Right ventricle myocardium superior (tissue), 1 donor: ENCODE data around the gene NOTCH3. TPM values are rescaled to one million over a fixed set of nuclear protein-coding genes. Genes with fewer than 3 reads are reported as not detected.

Experiments
- ATAC-seq: fragments of 200-7000 bp; cut with Tn5 transposase; one replicate; pipeline ENCODE4 v1.9.1; 2020; ENCODE audit warnings: mild to moderate bottlenecking; ENCODE audit not compliant: poor library complexity
- DNase-seq: peaks from one replicate; pipeline ENCODE4 v3.0.0-alpha.2; 2020
- intact Hi-C: fragments of 100-400 bp; cut with DNase I; formaldehyde crosslinking; loops from one replicate; pipeline ENCODE4 v1.11.2; 2022
- total RNA-seq: library from RNA; stranded (reverse); fragmentation: NEBNext Ultra II Directional; extraction: Animal tissue kit (Norgen Biotek cat#: 25700); gene quantifications from one replicate; pipeline ENCODE4 v1.2.1, GENCODE V29; 2021
- donor health status: DM: no; HTN: yes; CAD: no; lungs with severe emphysema.

Gene NOTCH3
- total RNA-seq, 1 donor from 2014 or later, result 25.0 TPM

GRCh38 chr19:15238639-15239155 lies 37.9 kb upstream of the NOTCH3 start:
- intact Hi-C loops, result no loop called here
- DNase-seq, result no peak
- no peak for ATAC-seq

GRCh38 chr19:15237759-15238638 lies 37.2 kb upstream of the NOTCH3 start:
- ATAC-seq, result no peak
- intact Hi-C loops, result no loop called here

GRCh38 chr19:15236886-15237285 lies 36.1 kb upstream of the NOTCH3 start:
- ATAC-seq, result no peak
- intact Hi-C loops, result no loop called here
- DNase-seq, result no peak

More at GRCh38 chr19:15237759-15238638, 37.2 kb upstream of the NOTCH3 start:
- DNase-seq, result no peak

DNA sequence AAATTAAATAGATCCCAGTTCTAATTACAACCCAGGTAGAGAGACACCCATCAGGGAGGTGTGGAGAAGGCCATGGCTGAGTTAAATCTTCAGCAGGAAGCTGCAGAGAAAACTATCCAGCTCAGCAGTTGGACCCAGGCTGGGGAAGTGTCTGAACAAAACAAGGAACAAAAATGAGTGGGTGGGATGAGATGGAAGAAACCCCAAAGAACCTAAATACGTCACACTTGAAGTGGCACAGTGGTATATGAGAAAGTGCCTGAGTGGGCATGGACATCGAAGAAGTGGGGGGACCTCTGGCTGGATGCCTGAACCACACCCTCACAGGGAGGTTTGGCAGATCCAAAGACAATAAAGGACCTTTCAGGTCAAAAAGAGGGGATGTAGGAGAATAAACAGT lies 35.0 kb upstream of the NOTCH3 start:
- DNase-seq (no peak), ATAC-seq (no peak)
- intact Hi-C loops, result no loop called here

GRCh38 chr19:15234431-15235130 lies 33.8 kb upstream of the NOTCH3 start:
- ATAC-seq (no peak), DNase-seq (no peak)
- intact Hi-C loops, result no loop called here

GRCh38 chr19:15231271-15231670 lies 30.5 kb upstream of the NOTCH3 start:
- intact Hi-C loops, result no loop called here
- DNase-seq (no peak), ATAC-seq (no peak)

DNA sequence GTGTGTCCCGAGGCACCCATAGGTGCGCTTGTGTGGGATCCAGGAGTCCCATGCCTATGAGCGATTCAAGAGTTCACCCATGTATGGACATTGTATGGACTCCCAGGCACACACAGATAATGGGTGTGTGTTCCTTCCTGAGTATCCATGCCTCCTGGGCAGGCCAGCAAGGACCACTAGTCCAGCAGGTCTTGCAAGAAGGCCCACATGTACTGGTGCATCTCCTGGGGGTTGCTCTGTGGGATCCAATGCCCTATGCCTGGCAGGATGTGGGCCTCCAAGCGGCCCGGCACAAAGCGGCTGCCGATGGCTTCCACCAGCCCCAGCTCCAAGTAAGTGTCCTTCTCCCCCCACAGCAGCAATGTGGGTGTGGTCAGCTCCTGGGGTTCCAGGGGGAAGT lies 26.5 kb upstream of the NOTCH3 start:
- DNase-seq (no peak), ATAC-seq (no peak)
- intact Hi-C loops, result no loop called here

GRCh38 chr19:15225760-15226159 lies 25.0 kb upstream of the NOTCH3 start:
- intact Hi-C loops, result no loop called here
- DNase-seq (no peak), ATAC-seq (no peak)

GRCh38 chr19:15223649-15224361 lies 23.0 kb upstream of the NOTCH3 start:
- intact Hi-C loops, result no loop called here
- ATAC-seq, result peak; percentile 44
- DNase-seq, result no peak

- peak; percentile 95 for DNase-seq
- intact Hi-C loops, result no loop called here
- ATAC-seq, result peak; percentile 98
Observed at GRCh38 chr19:15222738-15223648, 22.2 kb upstream of the NOTCH3 start.

DNA sequence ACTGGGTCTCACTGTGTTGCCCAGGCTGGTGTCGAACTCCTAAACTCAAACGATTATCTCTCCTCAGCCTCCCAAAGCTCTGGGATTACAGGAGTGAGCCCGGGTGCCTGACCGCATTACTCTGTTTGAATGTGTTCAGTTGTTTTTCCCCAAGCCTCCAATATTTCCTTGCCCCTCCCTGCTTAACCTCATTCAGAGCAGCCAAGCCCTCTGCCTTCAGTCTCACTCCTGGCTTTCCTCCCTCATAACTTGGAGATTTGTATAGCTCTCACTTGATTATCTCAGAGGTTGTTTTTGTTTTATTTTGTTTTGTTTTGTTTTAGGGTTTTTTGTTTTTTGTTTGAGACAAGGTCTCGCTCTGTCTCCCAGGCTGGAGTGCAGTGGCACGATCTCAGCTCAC lies 20.0 kb upstream of the NOTCH3 start:
- DNase-seq, result no peak
- no peak for ATAC-seq
- intact Hi-C loops, result no loop called here

GRCh38 chr19:15218501-15218900 lies 17.7 kb upstream of the NOTCH3 start:
- intact Hi-C loops, result no loop called here
- ATAC-seq, result no peak
- DNase-seq, result no peak

DNA sequence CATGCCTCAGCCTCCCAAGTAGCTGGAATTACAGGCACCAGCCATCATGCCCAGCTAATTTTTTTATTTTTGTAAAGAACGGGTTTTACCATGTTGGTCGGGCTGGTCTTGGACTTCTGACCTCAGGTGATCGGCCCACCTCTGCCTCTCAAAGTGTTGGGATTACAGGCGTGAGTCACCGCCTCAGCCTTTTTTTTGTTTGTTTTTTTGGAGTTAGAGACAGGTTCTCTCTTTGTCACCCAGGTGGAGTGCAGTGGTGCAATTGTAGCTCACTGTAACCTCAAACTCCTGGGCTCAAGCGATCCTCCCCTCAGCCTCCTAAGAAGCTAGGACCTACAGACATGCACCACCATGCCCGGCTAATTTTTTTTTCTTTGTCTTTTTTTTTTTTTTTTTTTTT lies 15.6 kb upstream of the NOTCH3 start:
- intact Hi-C loops, result no loop called here
- no peak for DNase-seq
- ATAC-seq, result no peak

DNA sequence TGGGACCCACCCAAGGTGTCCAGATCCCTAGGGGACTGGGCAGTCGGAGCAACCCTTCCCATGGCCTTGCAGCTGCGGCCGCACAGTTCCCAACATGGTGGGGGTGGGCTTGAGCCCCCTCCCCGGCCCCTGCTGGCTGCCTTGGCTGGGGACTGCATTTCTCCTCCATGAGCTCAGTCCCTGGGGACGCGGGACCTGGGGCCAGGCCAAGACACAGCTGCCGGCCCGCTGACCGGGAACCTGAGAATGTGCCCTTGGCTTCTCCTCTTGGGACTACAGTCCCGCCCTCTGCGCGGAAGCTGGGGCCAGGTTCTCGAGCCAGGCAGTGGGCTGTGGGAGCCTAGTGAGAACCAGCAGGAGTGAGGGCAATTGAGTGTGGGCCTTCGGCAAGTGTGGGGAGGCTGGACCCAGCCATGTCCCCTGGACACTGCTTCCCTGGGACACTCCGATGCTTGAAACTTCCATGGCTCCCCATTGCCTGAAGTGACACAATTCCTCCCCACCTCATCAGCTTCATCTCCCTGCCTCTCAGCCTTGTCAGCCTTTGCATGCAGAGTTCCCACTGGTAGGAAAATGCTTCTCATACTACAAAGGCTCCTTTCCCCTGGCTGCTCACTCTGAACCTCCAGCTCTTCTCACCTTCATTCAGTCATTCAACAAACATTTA lies 13.1 kb upstream of the NOTCH3 start:
- intact Hi-C loops, result no loop called here
- ATAC-seq, result peak; percentile 80
- peak; percentile 88 for DNase-seq

DNA sequence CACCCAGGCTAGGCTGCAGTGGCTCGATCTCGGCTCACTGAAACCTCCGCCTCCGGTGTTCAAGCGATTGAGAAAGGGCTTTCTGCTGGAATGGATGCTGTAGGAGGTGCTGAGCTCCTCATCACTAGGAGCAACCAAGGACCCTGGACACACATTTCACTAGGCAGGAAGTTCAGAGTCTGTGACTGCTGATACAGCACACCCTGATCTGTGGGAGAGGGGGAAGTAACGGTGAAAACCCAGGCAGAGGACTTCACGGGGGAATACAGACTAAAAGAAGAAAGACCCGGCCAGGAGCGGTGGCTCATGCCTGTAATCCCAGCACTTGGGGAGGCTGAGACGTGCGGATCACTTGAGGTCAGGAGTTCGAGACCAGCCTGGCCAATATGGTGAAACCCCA lies 11.9 kb upstream of the NOTCH3 start:
- no peak for DNase-seq
- no peak for ATAC-seq
- intact Hi-C loops, result no loop called here

GRCh38 chr19:15210323-15210781 lies 9.6 kb upstream of the NOTCH3 start:
- intact Hi-C loops, result no loop called here
- DNase-seq (peak; percentile 72), ATAC-seq (peak; percentile 76)

- intact Hi-C loops, result no loop called here
- ATAC-seq, result no peak
- no peak for DNase-seq
Observed at GRCh38 chr19:15201374-15202023, 704 bp upstream of the NOTCH3 start.
